ENCODE results near the gene ACTMAP. TPM values are rescaled to one million over a fixed set of nuclear protein-coding genes. Genes with fewer than 3 reads are reported as not detected.

ACTMAP gene
- total and polyA plus RNA-seq, 9 donors: 2.1 to 6.5 (median 3.7) TPM

- peak; percentile 47 to 68 (median 65) for DNase-seq
- no peak overlapping the region for H3K4me3 ChIP-seq
- peak overlapping the region; percentile 63 to 87 for H3K27ac ChIP-seq
- TF ChIP-seq POLR2A (IDR thresholded peaks at IDR 0.05): no peak
- no peak for TF ChIP-seq CTCF (IDR thresholded peaks at IDR 0.05)
- no peak for TF ChIP-seq EP300 (IDR thresholded peaks at IDR 0.05)
- peaks cover 15% of the 10 kb centered on the region for H3K4me1 ChIP-seq (ENCODE audit: insufficient read depth)
- H3K9me3 ChIP-seq: no peaks in the 10 kb centered on the region
- no peaks in the 10 kb centered on the region for H3K36me3 ChIP-seq
- intact Hi-C loops (cut with DNase I): no loop called here
- H3K27me3 ChIP-seq: no peaks in the 10 kb centered on the region
- WGBS, 3 donors: 31 to 47% (median 46%) methylated on average over 17 to 24 of the region's 24 CpGs
Measured at GRCh38 chr19:40691421-40692211, 58.7 kb downstream of the ACTMAP start.

Small RNAs within 50 kb of the gene (small RNA-seq; reads per million reads assigned to genes)
- not detected for gene RNU6-195P

Other genes with a start within 250 kb of the ACTMAP start
- gene SHKBP1, start 173.6 kb downstream of the ACTMAP start, total RNA-seq: 10 to 100 TPM; 23.4 to 48.7 (median 33.8) TPM
- gene SHKBP1, start 173.6 kb downstream of the ACTMAP start, polyA plus RNA-seq: 10 to 100 TPM; 16.3 to 34.8 TPM
- gene LTBP4, start 149.1 kb downstream of the ACTMAP start, total RNA-seq: 100 to 1,000 TPM; 214 to 840 (median 547) TPM
- gene LTBP4, start 149.1 kb downstream of the ACTMAP start, polyA plus RNA-seq: 100 to 1,000 TPM; 152 to 488 TPM
- 10 to 100 TPM; 38.7 to 88.9 (median 69.3) TPM for gene NUMBL, start 59.8 kb downstream of the ACTMAP start, total RNA-seq
- 10 to 100 TPM in 1 of 2 donors, 1 to 10 TPM in 1; 6.7 to 32.9 TPM for gene NUMBL, start 59.8 kb downstream of the ACTMAP start, polyA plus RNA-seq
- 10 to 100 TPM; 24.0 to 51.2 (median 42.5) TPM for gene COQ8B, start 33.6 kb downstream of the ACTMAP start, total RNA-seq
- 10 to 100 TPM in 1 of 2 donors, 1 to 10 TPM in 1; 8.3 to 41.5 TPM for gene COQ8B, start 33.6 kb downstream of the ACTMAP start, polyA plus RNA-seq
- gene ITPKC, start 33.4 kb downstream of the ACTMAP start, total RNA-seq: 100 to 1,000 TPM in 1 of 7 donors, 10 to 100 TPM in 6; 14.2 to 117 (median 22.4) TPM
- 10 to 100 TPM in 1 of 2 donors, 1 to 10 TPM in 1; 6.5 to 14.3 TPM for gene ITPKC, start 33.4 kb downstream of the ACTMAP start, polyA plus RNA-seq
- 10 to 100 TPM; 48.9 to 80.7 (median 72.4) TPM for gene SNRPA, start 726 bp upstream of the ACTMAP start, total RNA-seq
- gene SNRPA, start 726 bp upstream of the ACTMAP start, polyA plus RNA-seq: 10 to 100 TPM; 56.4 to 83.9 TPM
- 1 to 10 TPM in 5 of 7 donors, not detected in 2; 1.7 to 3.9 (median 2.6) TPM for gene MIA, start 25.0 kb upstream of the ACTMAP start, total RNA-seq
- 1 to 10 TPM in 1 of 2 donors, not detected in 1; 1.9 TPM for gene MIA, start 25.0 kb upstream of the ACTMAP start, polyA plus RNA-seq
- 10 to 100 TPM in 6 of 7 donors, 1 to 10 TPM in 1; 9.1 to 32.9 (median 19.3) TPM for gene RAB4B, start 27.8 kb upstream of the ACTMAP start, total RNA-seq
- 10 to 100 TPM in 1 of 2 donors, 1 to 10 TPM in 1; 6.5 to 18.9 TPM for gene RAB4B, start 27.8 kb upstream of the ACTMAP start, polyA plus RNA-seq
- gene EGLN2, start 48.7 kb upstream of the ACTMAP start, total RNA-seq: 100 to 1,000 TPM in 4 of 7 donors, 10 to 100 TPM in 3; 61.5 to 121 (median 102) TPM
- 10 to 100 TPM; 43.6 to 82.7 TPM for gene EGLN2, start 48.7 kb upstream of the ACTMAP start, polyA plus RNA-seq
- gene CYP2A6, start 100.0 kb upstream of the ACTMAP start, total RNA-seq: 1 to 10 TPM in 4 of 7 donors, under 1 TPM in 3; 0.25 to 2.7 (median 1.2) TPM
- gene CYP2A6, start 100.0 kb upstream of the ACTMAP start, polyA plus RNA-seq: 1 to 10 TPM; 1.2 to 3.4 TPM
- gene CYP2A7, start 131.8 kb upstream of the ACTMAP start, total RNA-seq: 1 to 10 TPM in 1 of 7 donors, under 1 TPM in 3, not detected in 3; 0.45 to 1.6 (median 0.69) TPM
- under 1 TPM; 0.37 to 0.67 TPM for gene CYP2A7, start 131.8 kb upstream of the ACTMAP start, polyA plus RNA-seq
- gene CYP2B6, start 240.8 kb upstream of the ACTMAP start, total RNA-seq: under 1 TPM in 3 of 7 donors, not detected in 4; 0.15 to 0.33 (median 0.15) TPM
- not detected for gene CYP2B6, start 240.8 kb upstream of the ACTMAP start, polyA plus RNA-seq

Data from ovary (tissue), 9 donors.